HG03139 (cell line): Measurements from ENCODE around the gene NSMCE1.

Experiments
- ATAC-seq: cut with Tn5 transposase; IDR thresholded peaks from one replicate; pipeline ENCODE4 v1.9.1; 2021; ENCODE audit not compliant: unreplicated experiment

Gene NSMCE1

GRCh38 chr16:27245276-27246172, 23.0 kb downstream of the NSMCE1 start:
- ATAC-seq, result no peak

- ATAC-seq, result no peak
Measured at GRCh38 chr16:27244363-27244755, 24.2 kb downstream of the NSMCE1 start.

DNA sequence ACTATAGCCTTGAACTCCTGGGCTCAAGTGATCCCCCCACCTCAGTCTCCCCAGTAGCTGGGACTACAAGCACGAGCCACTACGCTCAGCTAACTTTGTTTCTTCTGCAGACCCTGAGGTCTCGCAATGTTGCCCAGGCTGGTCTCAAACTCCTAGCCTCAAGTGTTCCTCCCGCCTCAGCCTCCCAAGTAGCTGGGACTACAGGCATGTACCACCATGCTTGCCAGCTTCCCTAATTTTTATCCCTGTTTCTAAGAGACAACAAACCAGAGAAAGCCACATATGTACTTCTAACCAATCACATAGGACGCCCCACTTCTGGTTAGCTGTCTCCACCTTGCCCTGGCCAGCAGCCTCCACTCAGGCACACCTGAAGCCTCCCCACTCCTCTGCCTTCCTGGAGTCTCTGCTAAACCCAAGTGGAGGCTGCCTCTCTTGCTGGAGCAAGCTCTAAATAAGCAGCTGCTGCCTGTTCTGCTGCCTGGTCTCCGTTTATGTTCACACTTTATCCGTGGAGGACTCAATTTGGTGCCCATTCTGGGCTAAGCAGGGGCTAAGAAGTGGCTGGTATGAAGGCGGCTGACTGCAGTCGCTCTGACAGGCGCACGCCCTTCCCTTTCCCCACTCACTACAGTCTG, 24.7 kb downstream of the NSMCE1 start:
- ATAC-seq, result no peak

DNA sequence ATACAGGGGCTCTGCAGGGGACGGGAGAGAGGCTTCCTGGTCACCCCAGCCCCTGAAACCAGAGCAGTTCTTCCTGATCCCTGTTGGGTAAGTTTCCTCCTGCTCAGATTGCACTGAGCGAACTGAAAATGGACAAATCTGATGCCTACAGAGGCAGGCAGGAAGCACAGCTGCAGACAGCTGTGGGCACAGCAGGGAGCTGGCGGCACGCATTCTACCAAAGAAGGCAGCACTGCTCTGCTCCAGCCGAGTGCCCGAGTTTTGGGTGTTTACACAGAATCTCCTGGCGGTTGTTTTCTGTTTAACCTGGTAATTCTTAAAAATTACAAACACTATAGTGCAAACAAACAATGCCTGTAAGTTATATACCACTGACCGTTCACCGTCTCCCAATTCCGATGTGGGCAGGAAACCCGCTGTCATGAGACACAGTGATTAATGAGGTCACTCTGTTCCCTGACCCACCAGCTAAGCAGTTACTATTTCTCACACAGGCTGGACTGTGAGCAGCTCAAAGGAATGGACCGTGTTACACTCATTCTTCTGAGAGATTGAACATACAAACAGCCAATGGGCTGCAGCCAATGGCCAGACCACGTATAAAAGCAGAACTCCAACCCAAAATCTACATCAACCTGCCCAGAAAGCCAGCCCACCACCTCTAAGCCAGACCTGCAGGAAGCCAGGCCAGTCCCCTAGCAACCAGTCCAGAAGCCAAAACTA, 25.5 kb downstream of the NSMCE1 start:
- ATAC-seq, result no peak

- no peak for ATAC-seq
Measured at GRCh38 chr16:27242398-27242797, 26.2 kb downstream of the NSMCE1 start.

DNA sequence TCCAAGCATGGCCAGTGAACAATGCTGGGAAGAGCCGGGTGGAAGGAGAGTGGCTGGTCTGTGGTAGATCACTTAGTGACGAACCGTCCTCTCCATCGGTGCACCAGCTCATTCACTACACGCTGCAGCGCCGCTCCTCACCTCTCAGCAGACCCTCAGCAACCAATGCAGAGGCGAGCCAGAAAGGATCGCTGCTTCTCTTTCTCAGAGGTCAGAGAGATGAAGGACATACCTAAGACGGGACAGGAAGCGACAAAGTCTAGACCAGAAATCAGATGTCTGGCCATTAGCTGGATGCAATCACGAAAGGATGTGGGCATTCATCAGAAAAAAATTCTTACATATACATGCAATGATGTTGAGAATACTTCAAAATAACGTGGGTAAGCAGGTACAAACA, 26.9 kb downstream of the NSMCE1 start:
- ATAC-seq, result no peak

- no peak for ATAC-seq
Measured at GRCh38 chr16:27240948-27241531, 27.5 kb downstream of the NSMCE1 start.

DNA sequence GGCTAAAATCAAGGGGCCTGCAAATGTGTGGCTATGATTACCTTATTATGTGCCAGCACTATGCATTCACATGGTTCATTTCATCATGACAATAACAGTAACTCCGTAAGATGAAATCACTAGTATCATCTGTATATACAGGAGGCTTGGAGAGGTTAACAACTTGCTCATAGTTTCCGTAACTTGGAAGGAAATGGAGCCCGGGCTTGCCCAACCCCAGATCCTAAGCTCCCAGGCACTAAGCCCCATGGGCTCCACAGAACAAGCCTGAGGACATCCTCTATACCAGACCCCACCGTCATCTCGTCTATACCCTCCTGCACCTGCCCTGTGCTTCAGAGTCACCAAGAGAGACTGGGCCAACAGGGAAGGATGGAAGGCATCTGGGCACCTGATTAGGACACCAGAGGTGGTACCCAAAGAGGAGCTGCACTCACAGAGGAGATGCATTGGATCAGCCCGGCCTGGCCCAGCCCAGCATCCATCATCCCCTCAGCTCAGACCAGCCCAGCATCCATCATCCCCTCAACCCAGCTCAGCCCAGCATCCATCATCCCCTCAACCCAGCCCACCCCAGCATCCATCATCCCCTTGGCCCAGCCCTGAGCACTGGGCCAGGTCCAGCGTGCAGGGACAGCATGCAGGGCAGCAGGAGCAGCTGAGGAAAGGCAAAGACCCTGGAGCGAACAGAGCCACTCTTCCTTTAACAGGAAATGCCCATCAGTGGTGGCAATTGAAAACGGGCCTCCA, 28.5 kb downstream of the NSMCE1 start:
- ATAC-seq, result no peak

DNA sequence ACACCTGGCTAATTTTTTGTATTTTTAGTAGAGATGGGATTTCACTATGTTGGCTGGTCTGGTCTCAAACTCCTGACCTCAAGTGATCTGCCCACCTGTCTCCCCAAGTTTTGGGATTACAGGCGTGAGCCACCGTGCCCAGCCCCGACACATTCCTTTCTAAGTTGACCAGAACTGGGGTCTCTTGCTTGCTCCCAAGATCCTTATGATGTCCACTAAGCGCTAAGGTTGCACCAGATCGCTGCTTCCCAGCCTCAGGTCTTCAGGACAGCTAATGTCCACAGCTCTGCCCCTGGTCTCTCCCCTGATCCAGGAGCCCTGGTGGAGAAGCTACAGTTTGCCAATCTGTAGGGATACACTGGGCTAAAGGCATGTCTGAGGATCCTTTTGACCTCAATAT, 29.5 kb downstream of the NSMCE1 start:
- no peak for ATAC-seq

DNA sequence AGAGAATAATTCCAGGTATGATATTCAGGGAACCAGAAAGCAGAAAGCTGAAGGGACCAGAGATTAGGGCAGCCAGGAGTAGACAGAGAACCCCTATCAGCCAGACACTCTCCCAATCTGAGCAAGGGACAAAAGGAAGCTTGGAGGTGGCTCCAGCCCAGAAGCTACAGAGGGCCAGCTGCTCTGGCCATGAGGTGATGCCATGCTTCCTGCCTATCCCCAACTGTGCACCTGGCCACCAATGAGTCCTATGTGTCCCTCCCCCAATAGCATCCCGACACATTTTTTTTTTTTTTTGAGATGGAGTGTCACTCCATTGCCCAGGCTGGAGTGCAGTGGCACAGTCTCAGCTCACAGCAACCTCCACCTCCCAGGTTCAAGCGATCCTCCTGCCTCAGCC, 30.0 kb downstream of the NSMCE1 start:
- no peak for ATAC-seq

DNA sequence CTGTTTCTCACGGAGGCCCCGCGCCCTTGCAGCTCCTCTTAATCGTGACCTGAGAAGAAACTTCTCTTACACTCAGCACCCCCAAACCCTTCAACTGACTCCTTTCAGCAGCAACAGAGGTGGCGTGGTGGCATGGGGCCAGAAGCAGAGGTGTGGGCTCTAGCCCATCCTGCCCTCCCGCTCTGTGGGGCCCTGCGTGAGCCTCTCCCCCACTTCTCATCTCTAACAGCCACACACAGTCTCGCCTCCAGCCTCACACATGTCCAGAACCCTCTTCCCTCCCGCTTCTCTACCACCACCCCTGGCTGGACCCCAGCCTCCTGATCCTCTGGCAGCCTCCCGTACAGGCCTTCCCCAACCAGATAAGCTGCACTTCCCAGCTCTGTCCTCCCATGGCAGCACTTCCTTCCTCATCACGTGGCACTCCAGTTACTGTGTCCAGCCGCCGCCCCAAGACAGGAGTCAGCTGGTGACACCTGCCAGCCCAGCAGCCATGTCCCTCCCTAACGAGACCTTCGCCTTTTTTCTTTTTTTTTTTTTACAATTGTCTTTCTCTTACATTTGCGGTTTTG, 30.5 kb downstream of the NSMCE1 start:
- ATAC-seq, result peak; percentile 23

GRCh38 chr16:27237219-27238015, 31.2 kb downstream of the NSMCE1 start:
- peak; percentile 43 for ATAC-seq

DNA sequence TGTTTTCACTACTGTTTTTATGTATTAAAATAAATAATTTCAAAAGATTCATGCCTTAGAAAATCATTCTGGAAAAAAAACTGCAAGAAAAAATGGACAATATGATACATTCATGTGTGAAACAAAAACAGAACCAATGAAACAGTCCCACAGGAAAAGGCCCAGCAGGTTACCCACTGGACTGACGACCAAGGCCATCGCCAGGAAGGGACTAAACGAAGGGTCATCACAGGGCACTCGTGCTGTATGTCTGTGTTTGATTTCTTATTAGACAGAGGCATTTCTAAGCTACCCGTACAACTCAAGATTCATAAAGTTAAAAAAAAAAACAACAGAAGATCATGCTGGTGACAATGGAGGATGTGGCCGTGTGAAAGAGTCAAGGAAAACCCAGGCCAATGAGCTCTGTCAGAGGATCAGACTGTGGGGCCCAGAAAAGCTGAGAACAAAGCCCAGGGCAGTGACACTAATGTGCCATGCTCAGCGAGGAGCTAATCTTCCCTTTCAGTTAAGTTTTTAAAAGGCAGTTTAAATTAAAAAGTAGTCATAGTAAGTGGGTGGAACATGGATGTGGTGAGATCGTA, 31.8 kb downstream of the NSMCE1 start:
- ATAC-seq, result no peak

- no peak for ATAC-seq
Measured at GRCh38 chr16:27235938-27236245, 32.7 kb downstream of the NSMCE1 start.

DNA sequence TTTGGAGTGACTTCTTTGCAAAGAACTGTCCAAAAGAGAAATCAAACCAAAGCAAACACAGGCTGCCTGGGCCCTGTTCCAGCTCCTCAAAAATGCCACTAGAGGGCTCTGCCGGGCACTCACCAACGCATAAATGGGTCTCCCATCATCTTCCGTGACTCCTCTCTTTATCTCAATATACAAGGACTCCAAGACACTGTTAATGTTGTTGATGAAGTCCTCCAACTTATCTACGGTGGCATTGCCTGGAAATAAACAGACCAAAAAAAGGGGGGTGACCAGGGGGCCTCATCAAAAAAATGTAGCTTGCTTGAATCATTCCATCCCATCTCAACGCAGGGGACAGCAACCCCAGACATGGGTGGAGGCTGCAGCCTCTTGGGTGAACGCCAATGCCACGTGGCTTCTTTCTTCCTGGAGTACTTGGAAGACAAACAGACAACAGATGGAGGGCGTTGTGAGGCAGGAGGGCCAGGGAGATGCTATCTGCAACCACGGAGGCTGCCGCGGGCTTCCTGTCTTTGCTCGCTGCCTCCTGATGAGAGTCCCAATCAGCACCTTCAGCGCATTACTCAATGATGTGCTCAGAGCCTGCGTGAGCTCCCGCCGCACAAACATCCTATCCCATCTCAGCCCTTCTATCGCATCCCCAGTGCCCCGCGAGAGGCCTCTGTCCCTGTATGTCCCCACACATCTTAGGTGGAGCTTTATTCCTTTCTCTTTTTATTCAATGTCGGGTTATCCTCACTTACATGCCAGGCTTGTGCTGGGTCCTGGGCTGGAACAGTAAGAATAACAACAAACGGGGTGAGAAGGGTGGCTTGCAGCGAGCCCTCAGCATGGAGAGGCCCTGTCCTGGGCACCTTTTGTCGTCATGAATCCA, 33.3 kb downstream of the NSMCE1 start:
- ATAC-seq, result no peak

- ATAC-seq, result no peak
Measured at GRCh38 chr16:27234603-27235002, 34.0 kb downstream of the NSMCE1 start.

- no peak for ATAC-seq
Measured at GRCh38 chr16:27234171-27234570, 34.4 kb downstream of the NSMCE1 start.

- ATAC-seq, result no peak
Measured at GRCh38 chr16:27233731-27234130, 34.8 kb downstream of the NSMCE1 start.
